IgD-negative memory B cell (primary cell): ENCODE results near the gene ZNF622. TPM values are rescaled to one million over a fixed set of nuclear protein-coding genes. Genes with fewer than 3 reads are reported as not detected.
A peak's percentile ranks its signal among the peaks of the same experiment; 100 is the strongest.

Experiments
- H3K27ac Mint-ChIP-seq, 3 donors: one replicate each; pipeline ENCODE4 v1.8.0; 2020 to 2022; ENCODE audit warnings: mild to moderate bottlenecking in 3 of 3, mixed read lengths in 3 of 3, moderate library complexity in 1 of 3
- H3K27me3 Mint-ChIP-seq: one replicate; pipeline ENCODE4 v1.8.0; 2021; ENCODE audit warnings: mixed read lengths
- H3K36me3 Mint-ChIP-seq: one replicate; pipeline ENCODE4 v1.8.0; 2020; ENCODE audit warnings: mild to moderate bottlenecking, mixed read lengths
- H3K4me1 Mint-ChIP-seq, 3 donors: one replicate each; pipeline ENCODE4 v1.8.0; 2020 to 2022; ENCODE audit warnings: mixed read lengths in 3 of 3, mild to moderate bottlenecking in 1 of 3
- H3K4me3 Mint-ChIP-seq, 4 donors: one replicate each; pipeline ENCODE4 v1.8.0; 2020 to 2022; ENCODE audit warnings: mild to moderate bottlenecking in 4 of 4, mixed read lengths in 4 of 4, moderate library complexity in 3 of 4
- H3K9me3 Mint-ChIP-seq, 3 donors: one replicate each; pipeline ENCODE4 v1.8.0; 2020 to 2021; ENCODE audit warnings: mixed read lengths in 3 of 3, mild to moderate bottlenecking in 1 of 3
- polyA plus RNA-seq: library from polyadenylated mRNA; unstranded; fragments of 300-500 nt; fragmentation: Illumina TruSeq; gene quantifications from one replicate; pipeline ENCODE4 v1.2.3, GENCODE V29; 2021

The ZNF622 gene, protein sequence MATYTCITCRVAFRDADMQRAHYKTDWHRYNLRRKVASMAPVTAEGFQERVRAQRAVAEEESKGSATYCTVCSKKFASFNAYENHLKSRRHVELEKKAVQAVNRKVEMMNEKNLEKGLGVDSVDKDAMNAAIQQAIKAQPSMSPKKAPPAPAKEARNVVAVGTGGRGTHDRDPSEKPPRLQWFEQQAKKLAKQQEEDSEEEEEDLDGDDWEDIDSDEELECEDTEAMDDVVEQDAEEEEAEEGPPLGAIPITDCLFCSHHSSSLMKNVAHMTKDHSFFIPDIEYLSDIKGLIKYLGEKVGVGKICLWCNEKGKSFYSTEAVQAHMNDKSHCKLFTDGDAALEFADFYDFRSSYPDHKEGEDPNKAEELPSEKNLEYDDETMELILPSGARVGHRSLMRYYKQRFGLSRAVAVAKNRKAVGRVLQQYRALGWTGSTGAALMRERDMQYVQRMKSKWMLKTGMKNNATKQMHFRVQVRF
- 63.7 TPM for polyA plus RNA-seq

DNA sequence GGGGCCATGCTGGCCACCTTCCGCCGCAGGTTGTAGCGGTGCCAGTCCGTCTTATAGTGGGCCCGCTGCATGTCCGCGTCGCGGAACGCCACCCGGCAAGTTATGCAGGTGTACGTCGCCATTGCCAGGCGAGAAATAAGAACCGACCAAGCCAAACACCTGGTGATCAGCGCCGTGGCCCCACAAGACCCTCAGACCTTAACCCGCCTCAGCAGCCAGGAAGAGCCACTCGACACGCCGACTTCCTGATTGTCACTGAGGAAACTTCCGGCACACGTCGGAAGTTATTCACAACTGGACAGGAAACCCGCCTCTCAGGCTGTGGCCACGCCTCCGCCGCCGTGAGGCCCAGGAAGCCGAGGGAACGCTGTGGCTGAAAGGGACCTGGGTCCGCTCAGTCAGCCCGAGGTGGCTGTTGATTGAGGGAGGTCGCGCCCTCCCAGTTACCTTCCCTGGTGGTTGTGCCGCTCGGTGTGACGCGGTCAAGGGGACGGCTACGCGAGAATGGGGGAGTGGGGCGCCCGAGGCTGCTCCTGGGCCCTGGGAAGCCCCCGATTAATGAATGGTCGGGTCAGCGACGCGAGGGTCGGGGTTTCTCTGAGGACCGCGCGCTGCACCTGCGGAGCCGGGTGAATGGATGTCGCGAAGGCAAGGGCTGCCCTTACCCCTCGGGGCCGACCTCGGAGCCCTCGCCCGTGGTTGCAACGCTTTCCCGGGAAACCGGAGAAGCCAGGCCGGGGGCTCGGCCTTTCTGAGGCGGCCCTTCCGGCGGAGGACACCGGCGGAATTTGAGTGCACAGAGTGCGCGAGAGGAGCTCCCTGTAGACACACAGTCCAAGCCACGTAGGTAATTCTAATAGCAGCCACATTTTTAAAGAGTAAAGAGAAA is at the start of gene ZNF622:
TSS of gene ZNF622 (minus strand) at position 257 of the 889 bp plus-strand sequence. CDS start at position 122, 135 bp downstream.
- Mint-ChIP-seq H3K27ac (peak within 1 kb of the TSS; percentile 85 to 98 (median 96)), H3K36me3 (peaks cover 6% of the 10 kb centered on the region), H3K27me3 (no peaks in the 10 kb centered on the region), H3K4me1 (peaks cover 56 to 66% (median 61%) of the 10 kb centered on the region in 3 donors), H3K9me3 (no peaks in the 10 kb centered on the region), H3K4me3 (peak within 1 kb of the TSS; percentile 95 to 100 (median 100))

DNA sequence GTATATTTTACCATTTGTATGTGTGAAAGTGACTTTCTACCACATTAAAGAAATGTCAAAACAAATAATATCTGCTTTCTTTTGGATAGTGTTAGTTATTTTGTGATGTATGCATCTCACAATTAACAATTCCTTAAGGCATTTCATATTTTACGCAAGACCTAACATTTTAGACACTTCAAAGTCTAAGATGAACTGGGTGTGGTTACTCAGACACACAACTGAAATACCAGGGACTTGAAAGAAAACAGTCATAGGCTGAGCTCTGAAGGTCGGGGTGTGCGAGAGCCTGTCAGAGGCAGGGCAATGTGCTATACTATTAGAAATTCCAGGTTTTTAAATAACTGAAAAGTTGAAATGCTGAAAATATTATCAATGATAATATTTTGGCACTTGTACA is 44.5 kb upstream of the ZNF622 start:
- Mint-ChIP-seq H3K27me3 (no peaks in the 10 kb centered on the region), H3K4me3 (no peak overlapping the region), H3K4me1 (peaks cover 0 to 3% (median 1%) of the 10 kb centered on the region in 3 donors), H3K27ac (no peak overlapping the region), H3K9me3 (no peaks in the 10 kb centered on the region), H3K36me3 (no peaks in the 10 kb centered on the region)

DNA sequence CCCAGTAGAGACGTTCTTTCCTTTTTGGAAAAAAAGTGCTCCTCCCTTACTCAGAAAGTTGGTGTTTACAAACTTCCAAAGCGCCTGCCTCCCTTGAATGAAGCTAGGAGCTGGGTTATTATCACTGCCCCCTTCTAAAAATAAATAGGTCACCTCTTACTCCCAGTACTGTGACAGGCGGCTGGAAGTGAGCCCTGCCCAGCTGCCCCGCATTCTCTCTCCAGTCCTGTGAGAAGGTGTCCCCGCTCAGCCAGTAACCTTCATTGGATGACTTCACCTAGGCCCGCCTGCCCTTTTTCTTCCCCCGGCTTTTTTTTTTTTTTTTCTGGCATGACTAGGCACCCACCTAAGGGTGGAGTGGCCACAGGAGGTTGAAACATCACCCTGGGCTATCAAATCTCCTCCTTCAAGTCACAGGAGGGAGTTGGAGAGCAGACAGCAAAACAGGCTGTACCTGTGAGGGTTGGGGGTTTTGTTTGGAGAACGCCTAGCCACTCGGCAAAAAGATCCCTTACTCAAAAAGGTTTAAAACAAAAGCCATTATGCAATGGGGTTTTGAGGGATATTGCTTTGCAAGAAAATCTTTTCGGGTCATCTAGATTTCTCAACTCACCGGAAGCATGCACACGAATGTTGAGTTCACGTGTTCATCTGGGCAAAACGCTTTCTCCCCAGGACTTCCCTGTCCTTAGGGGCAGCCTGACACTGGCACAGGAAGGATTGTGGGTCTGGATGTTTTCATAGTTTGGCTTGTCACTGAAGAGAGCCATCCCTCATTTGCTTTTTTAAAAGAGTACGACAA is 43.3 kb upstream of the ZNF622 start:
- H3K4me3 Mint-ChIP-seq, result no peak overlapping the region
- peaks cover 0 to 4% (median 1%) of the 10 kb centered on the region in 3 donors for H3K4me1 Mint-ChIP-seq
- no peak overlapping the region for H3K27ac Mint-ChIP-seq
- H3K9me3 Mint-ChIP-seq, result no peaks in the 10 kb centered on the region
- no peaks in the 10 kb centered on the region for H3K27me3 Mint-ChIP-seq
- no peaks in the 10 kb centered on the region for H3K36me3 Mint-ChIP-seq

DNA sequence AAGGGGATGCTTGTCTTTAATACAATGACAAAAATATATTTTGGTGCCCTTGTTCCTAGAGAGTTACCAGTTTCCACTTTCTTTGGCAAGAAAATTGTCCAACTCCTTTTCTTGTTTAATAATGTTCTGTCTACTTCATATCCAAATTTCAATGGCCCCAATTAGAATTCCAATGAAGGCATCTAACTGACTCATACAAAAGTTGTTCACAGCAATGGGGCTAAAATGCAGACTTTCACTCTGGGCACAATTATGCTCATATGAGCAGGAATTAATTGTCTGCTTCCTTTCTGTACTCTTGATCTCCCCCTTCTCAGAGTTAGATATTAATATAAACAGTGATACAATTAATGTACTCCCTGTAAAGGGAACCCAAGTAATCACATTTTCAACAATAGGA is 42.1 kb upstream of the ZNF622 start:
- no peak overlapping the region for H3K27ac Mint-ChIP-seq
- no peak overlapping the region for H3K4me3 Mint-ChIP-seq
- no peaks in the 10 kb centered on the region for H3K27me3 Mint-ChIP-seq
- H3K4me1 Mint-ChIP-seq, result peaks cover 0 to 4% (median 1%) of the 10 kb centered on the region in 3 donors
- H3K36me3 Mint-ChIP-seq, result no peaks in the 10 kb centered on the region
- H3K9me3 Mint-ChIP-seq, result no peaks in the 10 kb centered on the region

DNA sequence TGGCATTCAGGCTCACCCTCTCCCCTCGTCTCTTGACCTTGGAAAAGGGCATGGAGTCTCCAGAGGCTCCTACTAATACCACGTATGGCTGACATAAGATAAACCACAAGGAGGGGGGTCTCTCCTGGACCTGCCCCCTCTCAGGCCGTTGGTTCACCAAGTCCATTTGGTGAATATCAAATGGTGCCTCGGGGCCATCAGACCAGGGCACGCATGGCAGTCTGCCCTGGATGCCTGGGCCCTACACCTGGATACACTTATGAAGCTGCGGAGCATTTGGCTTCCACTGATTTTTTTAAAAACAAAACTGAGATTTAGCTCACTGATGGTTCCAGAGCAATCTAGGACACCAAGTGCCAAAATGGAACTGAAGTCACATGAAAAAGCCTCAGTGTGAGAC is 40.3 kb upstream of the ZNF622 start:
- Mint-ChIP-seq H3K36me3 (no peaks in the 10 kb centered on the region), H3K9me3 (no peaks in the 10 kb centered on the region), H3K27me3 (no peaks in the 10 kb centered on the region), H3K27ac (no peak overlapping the region), H3K4me1 (peaks cover 0 to 4% (median 1%) of the 10 kb centered on the region in 3 donors), H3K4me3 (no peak overlapping the region)

DNA sequence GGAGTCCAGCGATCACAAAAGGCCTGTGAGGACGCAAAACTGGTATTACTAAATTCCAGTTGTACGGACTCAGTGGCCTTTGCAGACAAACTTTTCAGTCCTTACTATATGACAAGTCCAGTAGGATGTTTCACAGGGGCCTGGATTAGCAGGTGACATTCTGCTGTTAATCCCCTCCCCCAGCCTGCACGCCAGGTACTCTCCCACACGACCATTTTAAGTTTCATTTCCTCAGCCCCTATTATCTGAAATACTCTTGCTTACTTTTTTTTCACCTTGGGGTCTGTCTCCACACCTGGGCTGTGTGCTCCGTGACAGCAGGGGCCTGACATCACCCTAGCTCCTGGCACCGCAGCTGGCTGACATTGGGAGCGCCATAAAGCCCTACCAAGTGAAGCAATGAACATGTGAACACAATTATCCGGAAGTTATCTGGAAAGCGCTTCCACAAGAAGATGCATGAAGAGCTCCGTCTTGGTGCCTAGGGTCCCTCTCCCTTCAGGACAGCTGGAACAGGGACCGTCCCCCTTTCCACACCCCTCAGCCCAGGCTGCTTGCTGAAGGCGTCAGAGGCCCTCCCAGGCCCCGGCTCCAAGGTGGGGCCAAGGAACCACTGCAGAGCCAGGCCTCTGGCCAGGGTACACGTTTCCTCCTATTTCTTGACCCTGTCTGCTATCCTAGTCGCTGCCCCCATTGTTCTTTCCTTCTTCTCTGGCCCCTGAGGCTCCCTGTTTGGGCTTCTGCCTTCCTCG is 39.7 kb upstream of the ZNF622 start:
- Mint-ChIP-seq H3K4me1 (peaks cover 0 to 4% (median 0%) of the 10 kb centered on the region in 3 donors), H3K4me3 (no peak overlapping the region), H3K27ac (no peak overlapping the region), H3K36me3 (no peaks in the 10 kb centered on the region), H3K27me3 (no peaks in the 10 kb centered on the region), H3K9me3 (peaks cover 0 to 1% (median 0%) of the 10 kb centered on the region in 3 donors)

DNA sequence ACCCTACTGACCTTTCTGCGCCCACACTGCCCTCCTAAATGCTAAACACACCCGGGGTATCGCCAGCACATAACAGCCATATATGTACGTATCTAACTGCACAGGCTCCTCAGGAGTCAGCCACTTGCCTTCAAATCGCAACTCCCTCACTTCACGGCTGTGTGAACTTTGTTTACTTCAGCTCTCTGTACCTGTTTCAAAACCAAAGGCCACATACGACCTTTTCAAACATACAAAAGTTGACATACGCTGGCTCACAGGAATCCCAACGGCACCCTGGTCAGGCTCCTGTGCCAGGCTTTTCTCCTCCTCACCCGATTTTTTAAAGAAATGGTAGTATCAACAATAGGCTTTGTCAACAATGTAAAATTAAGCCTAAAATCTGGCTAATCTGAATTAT is 39.0 kb upstream of the ZNF622 start:
- H3K4me1 Mint-ChIP-seq, result peaks cover 0 to 6% (median 0%) of the 10 kb centered on the region in 3 donors
- no peak overlapping the region for H3K4me3 Mint-ChIP-seq

DNA sequence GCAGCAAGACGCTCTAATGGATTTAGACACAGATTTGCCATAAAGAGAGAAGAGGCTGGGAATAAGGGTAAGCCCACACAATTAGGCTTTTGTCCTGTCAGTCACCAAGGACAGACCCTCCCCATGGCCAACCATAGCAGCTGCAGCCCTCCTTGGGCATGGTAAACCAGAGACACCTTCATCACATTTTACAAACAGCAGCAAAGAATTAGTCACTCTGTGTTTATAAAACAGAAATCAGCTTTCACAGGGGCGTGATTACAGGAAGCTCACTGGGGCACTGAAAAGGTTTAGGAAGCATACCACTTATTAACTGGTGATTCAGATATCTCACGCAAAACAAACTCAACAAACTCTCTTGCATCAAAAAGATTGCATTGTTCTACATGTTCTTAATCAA is 37.3 kb upstream of the ZNF622 start:
- Mint-ChIP-seq H3K36me3 (peaks cover 1% of the 10 kb centered on the region), H3K4me1 (peaks cover 0 to 6% (median 0%) of the 10 kb centered on the region in 3 donors), H3K27ac (peak overlapping the region in 1 of 3 donors; percentile 53), H3K27me3 (no peaks in the 10 kb centered on the region), H3K9me3 (peaks cover 0 to 4% (median 3%) of the 10 kb centered on the region in 3 donors), H3K4me3 (no peak overlapping the region)

More for the DNA sequence above, 39.0 kb upstream of the ZNF622 start:
- Mint-ChIP-seq H3K27ac (no peak overlapping the region), H3K36me3 (peaks cover 1% of the 10 kb centered on the region), H3K9me3 (peaks cover 0 to 4% (median 0%) of the 10 kb centered on the region in 3 donors), H3K27me3 (no peaks in the 10 kb centered on the region)

DNA sequence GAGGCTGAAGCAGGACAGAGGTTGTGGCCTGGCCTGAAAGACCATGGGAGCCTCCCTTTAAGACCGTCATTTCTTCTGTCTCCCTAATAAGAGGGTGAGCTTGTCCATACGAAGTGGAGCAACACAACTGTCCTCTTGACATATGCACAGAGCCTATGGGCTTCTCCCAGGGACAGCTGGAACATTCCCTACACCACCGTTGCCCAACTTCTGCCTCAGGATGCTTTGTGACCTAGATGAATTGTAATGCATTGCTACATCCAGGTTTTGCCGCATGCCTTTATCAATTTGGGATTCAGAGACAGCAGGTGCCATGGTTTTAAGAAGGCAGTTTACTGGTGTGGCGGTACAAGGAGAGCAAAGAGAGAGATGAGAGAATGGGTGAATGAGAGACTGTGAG is 34.4 kb upstream of the ZNF622 start:
- Mint-ChIP-seq H3K9me3 (peaks cover 0 to 21% (median 12%) of the 10 kb centered on the region in 3 donors), H3K36me3 (peaks cover 5% of the 10 kb centered on the region), H3K4me1 (peaks cover 0 to 3% (median 0%) of the 10 kb centered on the region in 3 donors), H3K27me3 (no peaks in the 10 kb centered on the region), H3K27ac (no peak overlapping the region), H3K4me3 (no peak overlapping the region)

DNA sequence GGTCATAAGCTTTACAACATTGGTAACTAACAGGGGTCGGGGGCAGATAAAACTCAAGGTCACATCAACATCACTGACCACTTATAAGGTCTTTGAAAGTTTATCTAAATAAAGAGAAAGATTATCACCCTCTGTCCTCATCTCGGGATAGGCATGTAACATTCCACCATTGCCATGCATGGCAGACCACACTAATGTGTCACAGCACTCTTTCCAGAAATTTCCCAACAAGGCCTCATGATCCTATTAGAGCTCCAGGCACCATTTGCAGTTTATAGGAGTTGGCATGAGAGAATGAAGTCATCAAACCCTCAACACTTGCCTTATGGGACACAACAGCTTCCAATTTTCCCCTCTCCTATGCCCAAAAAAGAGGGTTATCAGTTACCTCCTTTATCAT is 31.9 kb upstream of the ZNF622 start:
- Mint-ChIP-seq H3K9me3 (peaks cover 0 to 29% (median 19%) of the 10 kb centered on the region in 3 donors), H3K4me3 (no peak overlapping the region), H3K36me3 (peaks cover 9% of the 10 kb centered on the region), H3K27me3 (no peaks in the 10 kb centered on the region), H3K27ac (no peak overlapping the region), H3K4me1 (peaks cover 0 to 7% (median 0%) of the 10 kb centered on the region in 3 donors)

DNA sequence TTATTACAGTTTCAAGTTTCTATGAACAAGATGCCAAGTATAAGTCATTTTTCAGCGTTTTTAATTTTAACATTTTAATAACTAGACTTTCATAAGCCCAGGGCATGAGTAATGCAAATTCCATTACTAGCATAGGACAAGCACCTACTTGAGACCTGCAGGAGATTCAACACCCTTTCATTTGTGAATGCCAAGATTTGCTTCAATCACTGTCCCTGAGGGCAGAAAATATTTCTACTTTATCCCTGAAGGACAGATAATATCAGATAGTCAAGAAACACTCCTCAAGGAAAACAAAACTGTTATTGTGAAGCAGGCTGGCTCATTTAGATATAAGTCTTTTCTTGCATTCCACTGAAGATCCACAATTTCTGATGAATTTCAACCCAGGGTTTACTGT is 27.7 kb upstream of the ZNF622 start:
- Mint-ChIP-seq H3K4me3 (no peak overlapping the region), H3K36me3 (peaks cover 7% of the 10 kb centered on the region), H3K4me1 (peaks cover 0 to 14% (median 0%) of the 10 kb centered on the region in 3 donors), H3K27ac (peak overlapping the region in 1 of 3 donors; percentile 0), H3K27me3 (no peaks in the 10 kb centered on the region), H3K9me3 (peaks cover 0 to 29% (median 14%) of the 10 kb centered on the region in 3 donors)

DNA sequence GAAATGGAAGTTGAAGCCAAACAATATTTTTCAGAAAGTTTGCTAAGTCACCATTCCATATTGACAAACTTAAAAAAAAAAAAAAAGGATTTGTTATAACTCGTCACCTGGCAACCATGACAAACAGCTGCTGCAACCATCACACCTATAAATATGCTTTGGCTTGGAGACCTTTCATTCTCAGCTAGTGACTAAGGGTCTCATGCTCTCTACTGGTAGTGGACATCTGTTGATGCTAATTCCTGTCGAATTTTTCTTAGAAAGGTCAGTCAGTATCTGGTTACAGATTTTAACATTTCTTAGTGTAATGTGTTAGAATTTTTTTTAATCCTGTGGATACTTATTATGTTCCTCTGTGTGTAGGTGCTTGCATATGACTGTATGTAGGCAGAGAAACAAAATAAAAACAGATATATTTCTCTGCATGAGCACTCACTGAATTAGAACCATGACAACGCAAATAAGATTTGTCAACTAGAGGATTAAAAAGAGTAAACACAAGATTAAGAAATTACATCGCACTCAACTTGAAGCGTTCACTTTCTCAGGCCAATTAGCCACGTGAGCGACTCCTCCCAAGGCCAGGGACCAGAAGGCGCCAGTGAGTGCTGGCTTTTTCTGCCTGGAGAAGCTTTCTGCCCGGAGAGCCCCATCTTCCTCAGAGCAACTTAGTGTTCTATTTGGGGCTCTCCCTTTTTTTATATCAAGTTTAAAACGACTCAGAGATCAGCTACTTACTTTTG is 27.0 kb upstream of the ZNF622 start:
- Mint-ChIP-seq H3K4me3 (no peak overlapping the region), H3K27me3 (no peaks in the 10 kb centered on the region), H3K27ac (peak overlapping the region in 1 of 3 donors; percentile 0), H3K36me3 (peaks cover 5% of the 10 kb centered on the region), H3K4me1 (peaks cover 0 to 14% (median 0%) of the 10 kb centered on the region in 3 donors), H3K9me3 (peaks cover 0 to 23% (median 14%) of the 10 kb centered on the region in 3 donors)

DNA sequence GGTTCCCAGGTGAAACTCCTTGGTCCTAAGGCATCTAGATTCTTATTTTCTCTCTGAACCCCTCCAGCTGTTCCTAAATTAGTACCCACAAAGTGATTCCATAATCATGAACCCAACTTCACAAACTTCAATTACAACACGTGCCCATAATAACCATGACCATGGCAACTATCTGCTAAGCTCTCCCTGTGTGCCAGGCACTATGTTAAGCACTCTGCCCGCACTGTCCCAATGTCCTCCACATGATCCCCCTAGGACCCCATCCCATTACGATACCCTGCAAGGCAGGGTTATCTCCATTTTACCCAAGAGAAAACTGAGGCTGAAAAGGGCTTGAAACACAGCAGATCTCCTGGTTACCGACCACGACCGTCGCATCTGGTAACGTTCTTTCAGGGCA is 25.3 kb upstream of the ZNF622 start:
- Mint-ChIP-seq H3K4me3 (no peak overlapping the region), H3K9me3 (peaks cover 0 to 9% (median 8%) of the 10 kb centered on the region in 3 donors), H3K27ac (no peak overlapping the region), H3K27me3 (no peaks in the 10 kb centered on the region), H3K4me1 (peaks cover 0 to 16% (median 0%) of the 10 kb centered on the region in 3 donors), H3K36me3 (peaks cover 3% of the 10 kb centered on the region)
